Neural cell (in vitro differentiated cells): ENCODE measurements around the gene ARHGAP20. TPM values are rescaled to one million over a fixed set of nuclear protein-coding genes. Genes with fewer than 3 reads are reported as not detected.

Source experiments
- H2AFZ ChIP-seq: fragments of 200-600, 300-800 bp; sonication (generic), shearing (Covaris generic); 2 replicates; pipeline ENCODE4 v1.6.0; 2014; ENCODE audit warnings: low read depth, mild to moderate bottlenecking, antibody characterized with exemption, low read length, moderate library complexity
- H3F3A ChIP-seq: fragments of 200-600 bp; shearing (Covaris generic); 2 replicates; pipeline ENCODE4 v1.6.1; 2016; ENCODE audit warnings: mild to moderate bottlenecking, moderate library complexity, mixed read lengths, antibody characterized with exemption, low read length; ENCODE audit not compliant: insufficient read depth, poor library complexity, severe bottlenecking
- H3K27ac ChIP-seq: fragments of 200-600, 300-800 bp; sonication (generic), shearing (Covaris generic); 2 replicates; pipeline ENCODE4 v1.5.1; 2014; ENCODE audit warnings: mild to moderate bottlenecking, low read length, moderate library complexity
- H3K27me3 ChIP-seq: fragments of 300-800, 200-600 bp; sonication (generic), shearing (Covaris generic); 2 replicates; pipeline ENCODE4 v1.6.0; 2014; ENCODE audit warnings: mild to moderate bottlenecking, low read depth, low read length, moderate library complexity; ENCODE audit not compliant: insufficient read depth
- H3K36me3 ChIP-seq: fragments of 300-800, 200-600 bp; sonication (generic), shearing (Covaris generic); 2 replicates; pipeline ENCODE4 v1.5.1; 2014; ENCODE audit warnings: mild to moderate bottlenecking, antibody characterized with exemption, low read length, moderate library complexity; ENCODE audit not compliant: insufficient read depth
- H3K4me2 ChIP-seq: fragments of 300-800, 200-600 bp; sonication (generic), shearing (Covaris generic); 2 replicates; pipeline ENCODE4 v1.6.0; 2014; ENCODE audit warnings: mild to moderate bottlenecking, low read length
- H3K4me3 ChIP-seq: fragments of 300-800, 200-600 bp; sonication (generic), shearing (Covaris generic); 2 replicates; pipeline ENCODE4 v1.5.1; 2014; ENCODE audit warnings: mild to moderate bottlenecking, low read length, moderate library complexity
- H3K79me2 ChIP-seq: fragments of 200-600 bp; shearing (Covaris generic); replicated peaks from 2 replicates; pipeline ENCODE4 v1.6.0; 2014; ENCODE audit warnings: mild to moderate bottlenecking, low read length, moderate library complexity; ENCODE audit not compliant: insufficient read depth
- H3K9ac ChIP-seq: fragments of 300-800, 200-600 bp; sonication (generic), shearing (Covaris generic); 2 replicates; pipeline ENCODE4 v1.6.1; 2016; ENCODE audit warnings: mild to moderate bottlenecking, low read length, mixed read lengths
- H3K9me2 ChIP-seq: fragments of 200-600 bp; shearing (Covaris generic); 2 replicates; pipeline ENCODE4 v1.6.1; 2016; ENCODE audit warnings: mild to moderate bottlenecking, low read length, mixed read lengths; ENCODE audit not compliant: insufficient read depth
- H3K9me3 ChIP-seq: fragments of 200-600, 300-800 bp; sonication (generic), shearing (Covaris generic); 2 replicates; pipeline ENCODE4 v1.6.1; 2016; ENCODE audit warnings: mild to moderate bottlenecking, mixed run types, low read length, moderate library complexity, mixed read lengths
- H4K20me1 ChIP-seq: fragments of 200-600 bp; shearing (Covaris generic); 2 replicates; pipeline ENCODE4 v1.6.1; 2016; ENCODE audit warnings: mild to moderate bottlenecking, mixed run types; ENCODE audit not compliant: insufficient read depth
- CTCF ChIP-seq: fragments of 450-650 bp; IDR thresholded peaks from 2 replicates; pipeline ENCODE4 v1.5.1; 2014; ENCODE audit warnings: antibody characterized with exemption, mild to moderate bottlenecking, moderate library complexity; ENCODE audit not compliant: poor library complexity, severe bottlenecking
- EP300 ChIP-seq: fragments of 450-650 bp; conservative IDR thresholded peaks from 2 replicates; pipeline ENCODE4 v1.6.1; 2014; ENCODE audit warnings: antibody characterized with exemption, mild to moderate bottlenecking, moderate library complexity; ENCODE audit not compliant: poor library complexity, severe bottlenecking
- EZH2 ChIP-seq: fragments of 200-600, 300-800 bp; shearing (Covaris generic), sonication (generic); IDR thresholded peaks from 2 replicates; pipeline ENCODE4 v1.6.1; 2014; ENCODE audit warnings: antibody characterized with exemption, low read length, borderline replicate concordance, mild to moderate bottlenecking; ENCODE audit not compliant: insufficient read depth, poor library complexity, severe bottlenecking
- MXI1 ChIP-seq: fragments of 450-650 bp; conservative IDR thresholded peaks from 2 replicates; pipeline ENCODE4 v1.6.1; 2014; ENCODE audit warnings: antibody characterized with exemption, mild to moderate bottlenecking; ENCODE audit not compliant: poor library complexity, severe bottlenecking
- POLR2AphosphoS5 ChIP-seq: IDR thresholded peaks from 2 replicates; pipeline ENCODE4 v1.6.1; 2012
- RAD21 ChIP-seq: fragments of 450-650 bp; conservative IDR thresholded peaks from 2 replicates; pipeline ENCODE4 v1.6.1; 2014; ENCODE audit warnings: antibody characterized with exemption, mild to moderate bottlenecking, moderate library complexity
- REST ChIP-seq: IDR thresholded peaks from 2 replicates; pipeline ENCODE4 v1.6.1; 2012; ENCODE audit warnings: borderline replicate concordance
- SMC3 ChIP-seq: fragments of 450-650 bp; conservative IDR thresholded peaks from 2 replicates; pipeline ENCODE4 v1.6.1; 2014; ENCODE audit warnings: antibody characterized with exemption, mild to moderate bottlenecking, moderate library complexity; ENCODE audit not compliant: poor library complexity
- TAF1 ChIP-seq: IDR thresholded peaks from 2 replicates; pipeline ENCODE4 v1.6.1; 2012; ENCODE audit warnings: low read depth
- polyA plus RNA-seq: library from polyadenylated mRNA; depleted of rRNA; stranded (reverse); fragments of >200 nt; gene quantifications from 2 replicates; pipeline ENCODE4 v1.2.3, GENCODE V29; 2014

The ARHGAP20 gene
- polyA plus RNA-seq, 1 donor from 2014 or later = 1.2 TPM

GRCh38 chr11:110654456-110654855 lies 57.8 kb downstream of the ARHGAP20 start:
- H3K4me3 ChIP-seq = no peak overlapping the region
- H3K9me3 ChIP-seq = peaks cover 5% of the 10 kb centered on the region
- H4K20me1 ChIP-seq = no peaks in the 10 kb centered on the region
- H3K79me2 ChIP-seq = no peaks in the 10 kb centered on the region
- H3K27ac ChIP-seq = no peak overlapping the region
- TF ChIP-seq EZH2 = no peak
- TF ChIP-seq MXI1 = no peak
- no peak for TF ChIP-seq REST
- H3K27me3 ChIP-seq = no peaks in the 10 kb centered on the region
- H2AFZ ChIP-seq = no peak overlapping the region
- H3K4me2 ChIP-seq = no peak overlapping the region
- no peaks in the 10 kb centered on the region for H3K36me3 ChIP-seq
- H3K9me2 ChIP-seq = no peaks in the 10 kb centered on the region
- H3F3A ChIP-seq = no peaks in the 10 kb centered on the region
- no peak overlapping the region for H3K9ac ChIP-seq

- no peak overlapping the region for H3K27ac ChIP-seq
- no peaks in the 10 kb centered on the region for H4K20me1 ChIP-seq
- H3K27me3 ChIP-seq = no peaks in the 10 kb centered on the region
- no peak overlapping the region for H3K4me2 ChIP-seq
- H3K36me3 ChIP-seq = no peaks in the 10 kb centered on the region
- H3K9ac ChIP-seq = no peak overlapping the region
- H3K9me3 ChIP-seq = no peaks in the 10 kb centered on the region
- no peaks in the 10 kb centered on the region for H3K79me2 ChIP-seq
- no peaks in the 10 kb centered on the region for H3K9me2 ChIP-seq
- no peak overlapping the region for H3K4me3 ChIP-seq
- no peak overlapping the region for H2AFZ ChIP-seq
- TF ChIP-seq CTCF (no peak), SMC3 (no peak), EP300 (no peak), EZH2 (no peak), RAD21 (no peak), MXI1 (no peak), TAF1 (no peak), POLR2AphosphoS5 (no peak), REST (no peak)
- H3F3A ChIP-seq = no peaks in the 10 kb centered on the region
Measured at GRCh38 chr11:110645253-110645652, 67.0 kb downstream of the ARHGAP20 start.
